HL-60/S4 treated with retinoic acid at 250 ng/mL for 4 days and 3 days (cell line): ENCODE data around the gene AGBL1.

Experiments used
- in situ Hi-C: fragments of 300-500 bp; cut with MboI; formaldehyde crosslinking; loops from 2 replicates; pipeline ENCODE4 v1.7.0; 2022; ENCODE audit warnings: low sequenced_read_pairs

The AGBL1 gene

DNA sequence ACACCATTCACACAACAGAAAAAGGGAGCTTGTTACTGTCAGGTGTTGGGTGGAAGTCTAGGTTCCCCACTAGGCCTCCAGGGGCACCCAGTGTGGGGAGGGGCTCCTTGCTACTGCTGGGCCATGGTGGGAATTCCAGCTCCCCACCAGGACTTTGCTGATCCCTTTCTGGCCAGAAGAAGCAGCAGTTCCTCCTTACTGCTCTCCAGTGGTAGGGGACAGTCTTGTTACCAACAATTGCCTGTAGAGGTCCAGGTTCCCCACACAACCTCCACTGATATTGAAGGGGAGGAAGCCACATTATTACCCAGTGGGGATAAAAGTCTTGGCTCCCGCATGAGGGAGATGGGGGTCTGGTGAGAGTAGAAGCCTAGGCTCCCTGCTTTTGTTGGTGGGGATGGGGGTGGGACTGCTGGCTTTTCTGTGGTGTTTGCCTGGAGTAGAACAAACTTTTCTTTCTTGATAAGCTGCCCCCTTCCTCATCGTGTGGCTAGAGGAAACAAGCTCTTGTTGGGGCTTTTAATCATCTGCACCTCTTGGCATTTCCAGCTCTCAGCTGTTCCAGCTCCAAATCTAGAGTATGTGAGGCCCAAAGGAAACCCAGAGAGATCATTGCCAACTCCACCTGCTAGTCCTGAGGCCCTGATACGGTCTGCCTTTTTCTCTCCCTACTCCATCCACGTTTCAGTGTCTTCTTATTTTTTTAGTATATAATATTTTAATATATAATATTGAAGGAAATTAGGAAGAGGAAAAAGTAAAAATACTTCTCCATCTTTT, 824.2 kb downstream of the AGBL1 start:
- in situ Hi-C loops: no loop called here

- in situ Hi-C loops: no loop called here
Observed at GRCh38 chr15:86905625-86906256, 826.1 kb downstream of the AGBL1 start.

DNA sequence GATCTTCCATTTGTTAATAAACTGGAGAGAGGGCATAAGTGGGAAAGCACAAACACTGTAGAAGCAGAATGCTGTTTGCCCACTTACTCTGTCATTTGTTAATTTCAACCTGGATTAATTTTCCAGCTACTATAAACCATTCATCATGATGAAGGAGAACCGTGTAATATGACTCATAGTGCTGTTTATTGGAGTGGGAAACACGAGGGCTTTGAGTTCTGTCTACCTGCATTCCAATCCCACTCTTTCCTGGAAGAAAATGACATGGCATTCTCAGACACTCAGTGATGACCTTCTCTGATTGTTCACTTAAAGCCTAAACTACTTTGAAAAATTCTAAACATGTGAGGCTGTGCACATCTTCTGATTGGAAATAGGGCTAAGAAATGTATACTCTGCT, 826.7 kb downstream of the AGBL1 start:
- in situ Hi-C loops: no loop called here

GRCh38 chr15:86911022-86911421, 831.4 kb downstream of the AGBL1 start:
- in situ Hi-C loops: no loop called here

DNA sequence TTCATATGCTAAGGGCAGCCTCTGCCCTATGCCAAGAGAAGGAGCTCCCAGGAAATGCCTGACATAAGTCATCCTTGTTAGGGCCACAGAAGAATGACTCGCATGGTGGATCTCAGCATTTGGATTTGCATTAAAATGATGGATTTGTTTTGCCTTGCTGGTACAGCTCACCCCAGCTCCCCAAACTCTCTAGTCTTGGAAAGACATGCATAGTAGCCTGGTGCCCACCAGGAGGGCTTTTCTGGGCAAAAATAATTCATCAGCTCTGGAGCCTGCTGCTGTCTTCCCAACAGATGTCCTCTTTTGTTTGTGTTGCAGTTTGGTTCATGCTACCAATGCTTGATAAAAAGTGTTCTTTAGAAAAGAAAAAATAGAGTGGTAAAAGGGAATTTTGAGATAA, 833.0 kb downstream of the AGBL1 start:
- in situ Hi-C loops: no loop called here

DNA sequence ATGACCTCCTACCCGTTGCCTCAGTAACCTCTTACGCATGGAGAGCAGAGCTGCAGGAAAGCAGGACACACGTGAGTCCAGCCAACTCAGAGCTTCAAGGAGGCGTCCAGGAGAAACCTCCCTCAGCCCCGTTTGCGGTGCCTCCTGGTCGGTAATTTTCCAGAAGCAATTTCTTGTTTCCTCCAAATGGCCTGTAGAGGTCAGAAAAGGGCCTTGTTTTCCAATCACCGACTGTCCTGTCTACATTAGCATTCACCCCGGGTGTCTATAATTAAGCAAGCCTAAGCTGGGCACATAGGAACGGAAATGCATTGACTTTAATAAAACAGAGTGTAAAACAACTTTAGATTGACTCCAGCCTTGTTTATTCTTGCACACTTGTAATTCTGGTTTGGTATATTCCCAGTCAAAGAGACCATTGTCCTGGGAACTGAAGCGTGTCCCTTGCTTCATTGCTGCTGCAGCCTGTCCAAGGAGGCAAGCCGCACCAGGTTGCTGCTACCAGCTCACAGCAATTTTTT, 836.2 kb downstream of the AGBL1 start:
- in situ Hi-C loops: no loop called here

- in situ Hi-C loops: no loop called here
Observed at GRCh38 chr15:86916671-86917360, 837.1 kb downstream of the AGBL1 start.

GRCh38 chr15:86917361-86917671, 837.6 kb downstream of the AGBL1 start:
- in situ Hi-C loops: no loop called here

- in situ Hi-C loops: no loop called here
Observed at GRCh38 chr15:86919581-86919980, 839.9 kb downstream of the AGBL1 start.

DNA sequence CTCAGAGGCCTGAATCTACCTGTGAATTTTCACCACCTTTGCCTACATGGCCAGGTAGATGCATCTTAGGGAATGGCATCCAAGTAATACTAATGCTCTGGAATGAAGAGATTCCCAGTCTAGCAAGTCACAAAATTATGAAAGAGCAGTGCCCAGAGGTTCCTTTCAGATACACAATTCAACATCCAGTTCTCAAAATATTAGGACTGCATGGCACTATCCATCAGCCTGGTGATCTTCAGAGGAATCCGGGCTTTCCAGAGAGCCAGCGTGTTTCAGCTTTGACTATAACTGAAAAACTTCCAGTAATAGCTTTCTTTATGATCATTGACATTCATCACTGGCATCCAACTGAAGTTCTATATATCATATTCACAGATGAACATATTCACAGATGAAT, 849.8 kb downstream of the AGBL1 start:
- in situ Hi-C loops: no loop called here

- in situ Hi-C loops: no loop called here
Observed at GRCh38 chr15:86932456-86932855, 852.8 kb downstream of the AGBL1 start.

DNA sequence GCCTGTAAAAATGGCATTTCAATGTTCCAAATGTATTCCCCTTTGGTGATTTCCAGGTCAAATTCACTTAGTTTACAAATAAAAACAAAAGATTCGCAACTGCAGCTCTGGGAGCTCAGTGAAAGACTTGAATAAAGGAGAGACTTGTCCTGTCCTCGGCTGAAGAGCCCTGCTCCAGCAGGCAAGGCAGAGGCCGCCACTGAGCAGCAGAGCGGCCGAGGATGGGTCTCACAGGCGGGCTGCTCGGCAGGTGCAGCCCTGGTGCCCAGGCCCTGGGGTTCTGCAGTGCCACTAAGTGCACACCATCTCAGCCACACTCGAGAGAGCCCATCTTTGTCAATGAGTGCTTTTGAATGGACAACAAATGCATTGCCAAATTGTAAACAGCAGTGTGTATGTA, 856.2 kb downstream of the AGBL1 start:
- in situ Hi-C loops: no loop called here

DNA sequence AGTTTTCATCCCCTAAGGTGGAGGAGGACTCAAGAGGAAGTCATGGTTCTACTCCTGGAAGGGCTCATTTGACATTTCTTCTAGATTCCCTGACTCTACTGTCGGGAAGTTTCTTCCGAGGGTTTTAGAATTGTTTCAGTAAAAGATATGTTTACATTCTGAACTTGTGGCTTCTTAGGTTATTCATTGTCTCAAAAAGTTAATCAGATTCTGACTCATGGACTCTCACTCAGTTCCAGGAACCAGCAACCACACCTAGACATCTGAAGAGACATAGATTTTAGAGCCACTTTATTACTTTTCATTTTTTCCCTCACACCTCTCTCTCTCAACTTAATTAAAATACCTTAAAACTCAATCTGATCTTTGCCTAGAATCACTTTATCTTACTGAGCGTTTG, 862.6 kb downstream of the AGBL1 start:
- in situ Hi-C loops: no loop called here

DNA sequence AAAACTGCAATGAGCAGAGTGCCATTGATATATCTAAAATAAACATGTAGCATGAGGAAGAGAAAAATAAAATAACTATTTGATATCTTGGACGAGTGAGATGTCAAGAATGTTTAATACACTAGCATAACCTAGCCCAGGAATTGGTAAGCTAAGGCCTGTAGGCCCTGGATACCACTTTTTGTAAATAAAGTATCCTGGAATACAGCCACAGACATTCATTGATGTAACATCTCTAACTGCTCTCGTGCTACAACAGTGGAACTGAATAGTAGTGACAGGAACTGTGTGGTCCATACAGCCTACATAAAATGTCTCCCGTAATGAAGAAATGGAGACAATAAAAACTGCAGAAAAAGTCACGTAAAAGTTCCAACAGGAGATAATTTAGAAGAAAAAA, 869.0 kb downstream of the AGBL1 start:
- in situ Hi-C loops: no loop called here

DNA sequence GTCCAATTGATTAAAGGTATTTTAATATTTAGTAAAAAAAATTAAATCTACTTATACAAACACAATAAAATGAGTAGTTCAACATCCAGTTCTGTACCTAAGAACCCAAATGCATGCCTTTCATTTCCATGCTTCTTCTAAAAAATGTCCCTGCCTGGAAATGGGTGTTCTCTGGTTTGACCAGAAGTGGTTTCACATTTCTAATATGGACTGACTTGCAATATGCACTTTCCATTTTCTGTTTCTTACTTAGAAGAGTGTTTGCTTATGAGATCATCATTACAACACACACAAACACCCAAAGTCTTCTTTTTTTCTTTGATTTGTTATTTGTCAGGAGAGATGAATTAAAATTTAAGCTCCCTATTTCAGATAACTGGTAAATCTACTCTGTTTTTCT, 879.6 kb downstream of the AGBL1 start:
- in situ Hi-C loops: no loop called here

GRCh38 chr15:86961669-86962068, 882.0 kb downstream of the AGBL1 start:
- in situ Hi-C loops: no loop called here

- in situ Hi-C loops: no loop called here
Observed at GRCh38 chr15:86964271-86964670, 884.6 kb downstream of the AGBL1 start.

DNA sequence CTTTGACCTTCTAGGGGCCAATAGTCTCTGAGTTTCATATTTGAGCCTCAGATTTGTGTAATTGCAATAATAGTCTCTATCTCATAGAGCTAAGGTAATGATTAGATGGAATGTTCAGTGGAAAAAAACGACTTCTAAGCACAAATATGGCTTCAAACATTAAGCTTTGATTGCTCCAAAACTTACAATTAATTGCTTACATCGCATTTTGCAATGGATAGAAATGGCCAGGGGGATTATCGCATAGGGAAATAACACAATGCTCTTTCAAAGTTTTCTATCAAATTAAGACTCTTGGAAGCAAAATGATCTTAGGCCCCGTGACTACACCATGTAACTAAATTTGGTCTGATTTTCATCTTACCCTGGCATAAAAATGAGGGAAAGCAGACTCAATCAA, 888.6 kb downstream of the AGBL1 start:
- in situ Hi-C loops: no loop called here

GRCh38 chr15:86969364-86969763, 889.7 kb downstream of the AGBL1 start:
- in situ Hi-C loops: no loop called here

DNA sequence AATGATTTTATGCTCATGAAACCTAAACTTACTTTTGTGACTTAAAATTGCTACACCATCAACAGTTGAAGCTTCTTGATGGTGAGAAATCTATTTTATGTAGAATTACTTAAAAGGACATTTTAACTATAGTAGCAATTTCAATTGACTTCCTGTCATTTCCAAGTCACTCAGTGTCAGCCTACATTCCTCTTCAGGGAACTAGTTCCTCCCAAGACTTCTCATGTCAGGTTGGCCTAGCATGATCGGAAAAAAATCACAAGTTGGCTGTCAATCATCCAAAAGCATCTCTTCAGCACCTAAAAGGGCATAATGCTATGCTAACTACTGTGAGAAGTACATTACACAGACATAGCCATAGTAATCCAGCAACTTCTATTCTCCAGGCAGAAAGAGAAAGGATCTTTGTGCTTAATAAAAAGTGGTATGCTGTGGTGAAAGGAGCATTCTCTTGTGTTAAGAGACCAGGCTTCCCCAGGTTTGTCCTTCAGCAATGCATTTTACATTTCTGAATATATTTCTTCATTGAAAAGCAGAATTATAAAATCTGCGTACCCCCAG, 893.7 kb downstream of the AGBL1 start:
- in situ Hi-C loops: no loop called here

GRCh38 chr15:86988033-86988432, 908.4 kb downstream of the AGBL1 start:
- in situ Hi-C loops: no loop called here

- in situ Hi-C loops: no loop called here
Observed at GRCh38 chr15:87021751-87022150, 942.1 kb downstream of the AGBL1 start.
